ENCODE results near the gene POLG. TPM values are rescaled to one million over a fixed set of nuclear protein-coding genes. Genes with fewer than 3 reads are reported as not detected.

POLG gene
- total and polyA plus RNA-seq, 2 experiments from 2014 or later: 28.8 to 74.1 TPM

DNA sequence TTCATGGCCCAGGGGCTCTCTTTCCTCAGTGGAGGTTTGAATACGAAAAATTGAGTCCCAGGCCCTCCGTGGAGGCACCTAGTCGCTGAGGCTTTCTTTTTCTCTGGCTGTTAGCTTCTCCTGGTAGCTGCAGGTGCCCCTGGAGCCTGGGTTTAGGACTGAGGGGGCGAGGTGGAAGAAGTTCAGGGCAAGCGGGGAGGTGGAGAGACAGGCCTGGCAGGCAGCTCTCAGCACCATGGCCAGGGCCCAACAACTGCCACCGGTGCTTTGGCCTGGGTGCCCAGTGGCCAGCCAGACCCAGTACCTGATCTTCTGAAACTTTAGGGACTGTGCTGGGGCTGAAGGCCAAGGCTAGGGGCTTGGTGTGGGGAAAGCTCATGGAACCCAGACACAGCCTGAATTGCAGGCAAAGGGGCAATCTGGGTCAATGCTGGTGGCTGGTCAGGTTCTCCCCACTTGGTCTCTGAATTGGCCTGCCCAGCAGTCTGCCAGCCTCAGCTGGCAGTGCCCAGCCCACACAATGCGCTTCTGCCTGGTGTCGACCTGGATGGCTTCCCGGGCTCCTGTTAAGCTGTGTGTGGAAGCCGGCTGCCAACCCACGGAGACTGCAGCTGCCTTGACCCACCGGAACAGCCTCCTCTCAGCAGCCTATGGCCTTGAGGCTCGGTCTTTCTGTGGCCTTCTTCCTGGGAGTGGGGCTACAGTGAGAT lies 30.3 kb upstream of the POLG start (continued):
- TF ChIP-seq, protein P1, sequence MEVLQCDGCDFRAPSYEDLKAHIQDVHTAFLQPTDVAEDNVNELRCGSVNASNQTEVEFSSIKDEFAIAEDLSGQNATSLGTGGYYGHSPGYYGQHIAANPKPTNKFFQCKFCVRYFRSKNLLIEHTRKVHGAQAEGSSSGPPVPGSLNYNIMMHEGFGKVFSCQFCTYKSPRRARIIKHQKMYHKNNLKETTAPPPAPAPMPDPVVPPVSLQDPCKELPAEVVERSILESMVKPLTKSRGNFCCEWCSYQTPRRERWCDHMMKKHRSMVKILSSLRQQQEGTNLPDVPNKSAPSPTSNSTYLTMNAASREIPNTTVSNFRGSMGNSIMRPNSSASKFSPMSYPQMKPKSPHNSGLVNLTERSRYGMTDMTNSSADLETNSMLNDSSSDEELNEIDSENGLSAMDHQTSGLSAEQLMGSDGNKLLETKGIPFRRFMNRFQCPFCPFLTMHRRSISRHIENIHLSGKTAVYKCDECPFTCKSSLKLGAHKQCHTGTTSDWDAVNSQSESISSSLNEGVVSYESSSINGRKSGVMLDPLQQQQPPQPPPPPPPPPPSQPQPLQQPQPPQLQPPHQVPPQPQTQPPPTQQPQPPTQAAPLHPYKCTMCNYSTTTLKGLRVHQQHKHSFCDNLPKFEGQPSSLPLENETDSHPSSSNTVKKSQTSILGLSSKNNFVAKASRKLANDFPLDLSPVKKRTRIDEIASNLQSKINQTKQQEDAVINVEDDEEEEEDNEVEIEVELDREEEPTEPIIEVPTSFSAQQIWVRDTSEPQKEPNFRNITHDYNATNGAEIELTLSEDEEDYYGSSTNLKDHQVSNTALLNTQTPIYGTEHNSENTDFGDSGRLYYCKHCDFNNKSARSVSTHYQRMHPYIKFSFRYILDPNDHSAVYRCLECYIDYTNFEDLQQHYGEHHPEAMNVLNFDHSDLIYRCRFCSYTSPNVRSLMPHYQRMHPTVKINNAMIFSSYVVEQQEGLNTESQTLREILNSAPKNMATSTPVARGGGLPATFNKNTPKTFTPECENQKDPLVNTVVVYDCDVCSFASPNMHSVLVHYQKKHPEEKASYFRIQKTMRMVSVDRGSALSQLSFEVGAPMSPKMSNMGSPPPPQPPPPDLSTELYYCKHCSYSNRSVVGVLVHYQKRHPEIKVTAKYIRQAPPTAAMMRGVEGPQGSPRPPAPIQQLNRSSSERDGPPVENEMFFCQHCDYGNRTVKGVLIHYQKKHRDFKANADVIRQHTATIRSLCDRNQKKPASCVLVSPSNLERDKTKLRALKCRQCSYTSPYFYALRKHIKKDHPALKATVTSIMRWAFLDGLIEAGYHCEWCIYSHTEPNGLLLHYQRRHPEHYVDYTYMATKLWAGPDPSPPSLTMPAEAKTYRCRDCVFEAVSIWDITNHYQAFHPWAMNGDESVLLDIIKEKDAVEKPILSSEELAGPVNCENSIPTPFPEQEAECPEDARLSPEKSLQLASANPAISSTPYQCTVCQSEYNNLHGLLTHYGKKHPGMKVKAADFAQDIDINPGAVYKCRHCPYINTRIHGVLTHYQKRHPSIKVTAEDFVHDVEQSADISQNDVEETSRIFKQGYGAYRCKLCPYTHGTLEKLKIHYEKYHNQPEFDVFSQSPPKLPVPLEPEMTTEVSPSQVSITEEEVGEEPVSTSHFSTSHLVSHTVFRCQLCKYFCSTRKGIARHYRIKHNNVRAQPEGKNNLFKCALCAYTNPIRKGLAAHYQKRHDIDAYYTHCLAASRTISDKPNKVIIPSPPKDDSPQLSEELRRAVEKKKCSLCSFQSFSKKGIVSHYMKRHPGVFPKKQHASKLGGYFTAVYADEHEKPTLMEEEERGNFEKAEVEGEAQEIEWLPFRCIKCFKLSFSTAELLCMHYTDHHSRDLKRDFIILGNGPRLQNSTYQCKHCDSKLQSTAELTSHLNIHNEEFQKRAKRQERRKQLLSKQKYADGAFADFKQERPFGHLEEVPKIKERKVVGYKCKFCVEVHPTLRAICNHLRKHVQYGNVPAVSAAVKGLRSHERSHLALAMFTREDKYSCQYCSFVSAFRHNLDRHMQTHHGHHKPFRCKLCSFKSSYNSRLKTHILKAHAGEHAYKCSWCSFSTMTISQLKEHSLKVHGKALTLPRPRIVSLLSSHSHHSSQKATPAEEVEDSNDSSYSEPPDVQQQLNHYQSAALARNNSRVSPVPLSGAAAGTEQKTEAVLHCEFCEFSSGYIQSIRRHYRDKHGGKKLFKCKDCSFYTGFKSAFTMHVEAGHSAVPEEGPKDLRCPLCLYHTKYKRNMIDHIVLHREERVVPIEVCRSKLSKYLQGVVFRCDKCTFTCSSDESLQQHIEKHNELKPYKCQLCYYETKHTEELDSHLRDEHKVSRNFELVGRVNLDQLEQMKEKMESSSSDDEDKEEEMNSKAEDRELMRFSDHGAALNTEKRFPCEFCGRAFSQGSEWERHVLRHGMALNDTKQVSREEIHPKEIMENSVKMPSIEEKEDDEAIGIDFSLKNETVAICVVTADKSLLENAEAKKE (CRISPR knock-in tag; IDR thresholded peaks at IDR 0.05): no peak
- no peak for TF ChIP-seq EZH2phosphoT487 (IDR thresholded peaks at IDR 0.05; ENCODE audit: unreplicated experiment)
- no peak for TF ChIP-seq NANOG (IDR thresholded peaks at IDR 0.05; ENCODE audit: borderline replicate concordance)
- TF ChIP-seq CTCF (conservative IDR thresholded peaks at IDR 0.05; ENCODE audit: low read depth in 2 of 2): no peak
- no peak for TF ChIP-seq ETS1 (IDR thresholded peaks at IDR 0.05)
- TF ChIP-seq ZNF331 (CRISPR knock-in tag; IDR thresholded peaks at IDR 0.05; ENCODE audit: low read depth): no peak
- TF ChIP-seq ZNF114 (CRISPR knock-in tag; IDR thresholded peaks at IDR 0.05): no peak
- TF ChIP-seq JUNB (IDR thresholded peaks at IDR 0.05; ENCODE audit: unreplicated experiment): no peak

All from GM23338 (cell line).